ENCODE data around the gene BTBD16. TPM values are rescaled to one million over a fixed set of nuclear protein-coding genes. Genes with fewer than 3 reads are reported as not detected.

BTBD16 gene
- polyA plus RNA-seq, 1 experiment: not detected

DNA sequence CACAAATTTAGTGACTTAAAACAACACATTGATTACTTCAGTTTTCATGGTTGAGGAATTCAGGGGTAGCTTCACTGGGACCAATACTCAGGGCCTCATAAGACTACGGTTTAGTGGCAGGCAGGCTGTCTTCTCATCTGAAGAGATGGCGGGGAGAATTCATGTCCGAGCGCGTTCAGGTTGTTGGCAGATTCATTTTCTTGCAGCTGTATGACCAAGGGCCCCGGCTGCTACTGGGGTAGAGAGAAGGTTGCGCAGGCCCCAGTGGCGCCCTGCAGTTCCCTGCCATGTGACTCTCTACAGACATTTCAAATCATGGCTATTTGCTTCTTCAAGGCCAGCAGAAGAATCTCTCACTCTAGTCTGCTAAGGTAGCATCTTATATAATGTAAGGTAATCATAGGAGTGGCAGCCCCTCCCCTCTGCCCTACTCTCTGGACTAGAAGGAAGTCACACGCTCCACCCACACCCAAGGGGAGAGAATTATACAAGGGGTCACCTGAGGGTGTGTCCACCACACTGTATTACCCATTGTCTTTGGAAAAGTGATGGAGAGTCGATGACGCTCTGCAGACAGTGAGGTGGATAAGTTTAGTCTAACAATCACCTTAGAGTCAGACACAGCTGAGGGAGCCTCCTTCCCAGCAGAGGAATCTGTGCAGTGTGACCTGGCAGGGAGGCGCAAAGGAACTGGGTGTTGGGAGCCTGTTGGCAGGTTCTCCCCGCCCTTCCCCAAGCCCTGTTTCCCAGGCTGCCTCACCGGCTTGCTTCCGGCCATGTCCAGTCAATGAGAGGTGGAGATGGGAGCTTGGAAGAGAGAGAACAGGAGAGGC is 67.7 kb downstream of the BTBD16 start:
- Histone ChIP-seq H3K27me3 (ENCODE audit: control insufficient read depth, insufficient read depth, low read length) (peaks cover 7% of the 10 kb centered on the region), H3K27ac (ENCODE audit: low read depth, low read length) (no peak overlapping the region), H3K9me3 (ENCODE audit: control insufficient read depth, insufficient read depth, low read length) (no peaks in the 10 kb centered on the region), H3K4me3 (ENCODE audit: low read depth, low read length) (no peak overlapping the region)
- DNase-seq (ENCODE audit: low read depth, low spot score): no peak
- ChIA-PET POLR2A (no interaction called here), CTCF (interaction anchor here (1.0 to 3.2 kb wide), 3 partner anchors 40 to 227 kb away, joined by 3 to 13 read pairs (median 5); no protein-coding TSS in a partner anchor)
- TF ChIP-seq, protein P1, sequence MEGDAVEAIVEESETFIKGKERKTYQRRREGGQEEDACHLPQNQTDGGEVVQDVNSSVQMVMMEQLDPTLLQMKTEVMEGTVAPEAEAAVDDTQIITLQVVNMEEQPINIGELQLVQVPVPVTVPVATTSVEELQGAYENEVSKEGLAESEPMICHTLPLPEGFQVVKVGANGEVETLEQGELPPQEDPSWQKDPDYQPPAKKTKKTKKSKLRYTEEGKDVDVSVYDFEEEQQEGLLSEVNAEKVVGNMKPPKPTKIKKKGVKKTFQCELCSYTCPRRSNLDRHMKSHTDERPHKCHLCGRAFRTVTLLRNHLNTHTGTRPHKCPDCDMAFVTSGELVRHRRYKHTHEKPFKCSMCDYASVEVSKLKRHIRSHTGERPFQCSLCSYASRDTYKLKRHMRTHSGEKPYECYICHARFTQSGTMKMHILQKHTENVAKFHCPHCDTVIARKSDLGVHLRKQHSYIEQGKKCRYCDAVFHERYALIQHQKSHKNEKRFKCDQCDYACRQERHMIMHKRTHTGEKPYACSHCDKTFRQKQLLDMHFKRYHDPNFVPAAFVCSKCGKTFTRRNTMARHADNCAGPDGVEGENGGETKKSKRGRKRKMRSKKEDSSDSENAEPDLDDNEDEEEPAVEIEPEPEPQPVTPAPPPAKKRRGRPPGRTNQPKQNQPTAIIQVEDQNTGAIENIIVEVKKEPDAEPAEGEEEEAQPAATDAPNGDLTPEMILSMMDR (IDR thresholded peaks at IDR 0.05; ENCODE audit: low read depth, low read length): no peak

DNA sequence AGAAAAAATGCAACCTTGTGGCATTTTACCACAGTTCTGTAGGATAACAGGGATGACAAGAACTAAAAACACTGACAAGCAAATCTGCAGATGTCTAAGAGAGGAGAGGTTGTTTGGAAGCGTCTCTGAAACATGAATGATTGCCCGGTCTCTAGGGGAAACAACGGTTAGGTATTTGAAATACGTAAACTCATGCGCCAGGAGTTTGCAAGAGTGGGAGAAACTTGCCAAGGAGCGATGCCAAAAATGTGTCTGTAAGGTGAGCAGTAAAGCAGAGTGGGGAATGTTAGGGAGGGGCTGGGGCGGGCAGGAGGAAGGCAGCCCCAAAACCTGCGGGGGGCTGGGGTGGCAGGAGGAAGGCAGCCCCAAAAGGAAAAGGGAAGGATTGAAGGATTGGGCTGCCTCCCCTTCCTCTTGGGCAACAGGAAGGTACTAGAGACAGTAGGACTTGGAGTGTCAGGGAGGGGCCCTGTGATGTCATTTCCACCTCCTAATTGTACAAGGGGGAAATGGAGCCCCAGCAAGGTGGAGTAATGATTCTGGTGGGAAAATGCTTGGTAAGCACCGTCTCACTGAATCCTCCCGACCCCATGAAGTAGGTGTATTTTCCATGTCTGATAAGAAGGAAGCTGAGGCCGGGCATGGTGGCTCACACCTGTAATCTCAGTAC is 70.2 kb downstream of the BTBD16 start:
- DNase-seq (ENCODE audit: low read depth, low spot score): no peak
- TF ChIP-seq, protein P1 (IDR thresholded peaks at IDR 0.05; ENCODE audit: low read depth, low read length): no peak
- ChIA-PET POLR2A (no interaction called here), CTCF (interaction anchor here (0.6 to 4.4 kb wide), 4 partner anchors 82 to 224 kb away, joined by 3 to 88 read pairs (median 8); no protein-coding TSS in a partner anchor)
- Histone ChIP-seq H3K9me3 (ENCODE audit: control insufficient read depth, insufficient read depth, low read length) (no peaks in the 10 kb centered on the region), H3K4me3 (ENCODE audit: low read depth, low read length) (no peak overlapping the region), H3K27ac (ENCODE audit: low read depth, low read length) (no peak overlapping the region), H3K27me3 (ENCODE audit: control insufficient read depth, insufficient read depth, low read length) (peaks cover 7% of the 10 kb centered on the region)

DNA sequence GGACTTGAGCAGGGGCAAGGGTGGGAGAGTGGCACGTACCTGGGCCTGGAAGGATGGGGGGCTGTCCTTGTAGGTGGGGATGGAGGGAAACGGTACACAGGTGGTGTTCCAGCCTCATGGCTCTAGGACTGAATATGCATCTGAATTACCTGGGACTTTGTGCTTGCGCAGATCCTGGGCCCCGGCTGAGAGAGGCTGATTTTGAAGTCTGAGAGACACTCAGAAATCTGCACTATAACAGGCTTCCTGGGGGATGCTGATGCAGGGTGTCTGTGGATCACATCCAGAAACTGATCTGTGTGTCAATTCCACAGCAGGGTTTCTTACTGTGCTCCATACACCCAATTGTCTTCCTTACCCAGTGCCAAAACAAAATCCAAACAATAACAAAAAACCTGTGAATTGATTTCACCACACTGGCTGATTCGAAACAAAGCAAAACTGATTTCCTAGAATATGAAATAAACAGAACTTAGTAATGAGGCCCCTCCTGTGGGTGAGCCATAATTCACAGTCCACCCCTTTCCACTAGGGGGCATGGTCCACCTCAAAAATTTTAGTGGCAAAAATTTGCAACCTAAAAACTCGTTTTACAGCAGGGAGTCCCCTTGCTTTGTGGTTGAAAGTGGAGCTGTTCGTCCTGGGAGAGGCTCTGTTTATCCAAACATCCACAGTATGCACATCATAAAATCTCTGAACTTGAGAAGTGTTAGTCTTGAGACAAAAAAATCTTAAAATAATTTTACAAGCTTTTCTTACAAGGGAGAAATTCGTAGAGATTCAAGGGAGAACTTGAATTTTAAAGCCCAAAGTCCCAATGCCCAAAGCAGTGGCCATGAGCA is 71.4 kb downstream of the BTBD16 start:
- ChIA-PET CTCF (interaction anchor here (0.6 to 4.4 kb wide), 34 partner anchors 9 to 227 kb away, joined by 3 to 88 read pairs (median 4); partner anchors contain the start of gene PLEKHA1), POLR2A (interaction anchor here (0.6 kb wide), 1 partner anchor 32 kb away, joined by 4 read pairs; the partner anchor contains the start of gene PLEKHA1)
- TF ChIP-seq, protein P1 (IDR thresholded peaks at IDR 0.05; ENCODE audit: low read depth, low read length): peak; percentile 85

GRCh38 chr10:122343135-122343800 is 72.2 kb downstream of the BTBD16 start:
- POLR2A ChIA-PET: interaction anchor here (0.6 kb wide), 1 partner anchor 31 kb away, joined by 4 read pairs; the partner anchor contains the start of gene PLEKHA1
- TF ChIP-seq, protein P1 (IDR thresholded peaks at IDR 0.05; ENCODE audit: low read depth, low read length): no peak
- Histone ChIP-seq H3K27ac (ENCODE audit: low read depth, low read length) (no peak overlapping the region), H3K4me3 (ENCODE audit: low read depth, low read length) (no peak overlapping the region), H3K27me3 (ENCODE audit: control insufficient read depth, insufficient read depth, low read length) (peaks cover 5% of the 10 kb centered on the region), H3K9me3 (ENCODE audit: control insufficient read depth, insufficient read depth, low read length) (no peaks in the 10 kb centered on the region)
- DNase-seq (ENCODE audit: low read depth, low spot score): no peak
- CTCF ChIA-PET: interaction anchor here (0.6 to 4.4 kb wide), 34 partner anchors 8 to 226 kb away, joined by 3 to 88 read pairs (median 4); partner anchors contain the start of gene PLEKHA1

More for the DNA sequence above, 71.4 kb downstream of the BTBD16 start:
- Histone ChIP-seq H3K27ac (ENCODE audit: low read depth, low read length) (no peak overlapping the region), H3K4me3 (ENCODE audit: low read depth, low read length) (no peak overlapping the region), H3K9me3 (ENCODE audit: control insufficient read depth, insufficient read depth, low read length) (no peaks in the 10 kb centered on the region), H3K27me3 (ENCODE audit: control insufficient read depth, insufficient read depth, low read length) (peaks cover 5% of the 10 kb centered on the region)
- DNase-seq (ENCODE audit: low read depth, low spot score): peak; percentile 20

Data from AG04450 (cell line).